Esophagus mucosa (tissue), 1 donor: ENCODE measurements around the gene NLRP1. TPM values are rescaled to one million over a fixed set of nuclear protein-coding genes. Genes with fewer than 3 reads are reported as not detected.

ENCODE experiments used
- ATAC-seq: fragments of 200-7000 bp; cut with Tn5 transposase; one replicate; pipeline ENCODE4 v1.9.1; 2020
- total RNA-seq: library from RNA; stranded (reverse); gene quantifications from one replicate; pipeline ENCODE4 v1.2.4, GENCODE V29; 2023
- donor health status: DM: yes; HTN: yes; CAD: no.

NLRP1 gene
- total RNA-seq, 1 donor from 2014 or later, result 11.2 TPM

DNA sequence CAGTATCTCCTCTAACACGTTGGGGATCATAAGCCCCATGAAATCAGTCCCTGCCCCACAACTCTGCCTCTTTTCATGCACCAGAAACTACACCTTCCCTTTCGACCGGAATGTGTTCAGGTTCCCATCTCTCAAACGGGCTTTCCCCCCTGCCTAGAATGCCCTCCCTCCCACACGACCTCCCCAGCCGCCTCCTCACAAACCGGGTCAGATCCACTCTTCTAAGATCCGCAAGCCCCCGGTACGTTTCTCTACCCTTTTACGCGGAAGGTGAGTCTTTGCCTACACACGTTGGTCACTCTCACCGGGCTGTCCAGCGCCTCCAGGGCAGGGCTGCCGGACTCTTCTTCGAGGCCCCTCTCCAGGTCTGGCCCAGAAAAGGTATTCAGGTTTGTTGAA is 116.2 kb downstream of the NLRP1 start:
- ATAC-seq, result peak; percentile 14

DNA sequence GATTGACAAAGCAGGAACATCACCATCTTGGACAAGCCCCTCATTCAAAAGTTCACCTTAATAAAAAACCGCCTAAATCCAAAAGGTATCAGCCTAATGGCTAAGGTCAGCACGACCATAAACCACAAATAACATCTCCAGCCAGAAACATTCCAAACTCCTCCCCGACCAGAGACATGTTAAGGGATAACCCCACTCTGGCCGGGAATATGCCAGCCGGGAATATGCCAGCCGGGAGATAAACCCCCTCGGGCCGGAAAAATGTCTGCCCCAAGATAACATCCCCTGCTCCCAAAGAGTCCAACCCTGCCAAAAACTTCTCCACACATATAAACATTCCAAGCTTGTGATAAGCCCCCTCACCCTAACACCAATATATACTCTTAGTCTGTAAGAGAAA is 116.9 kb downstream of the NLRP1 start:
- ATAC-seq, result no peak

DNA sequence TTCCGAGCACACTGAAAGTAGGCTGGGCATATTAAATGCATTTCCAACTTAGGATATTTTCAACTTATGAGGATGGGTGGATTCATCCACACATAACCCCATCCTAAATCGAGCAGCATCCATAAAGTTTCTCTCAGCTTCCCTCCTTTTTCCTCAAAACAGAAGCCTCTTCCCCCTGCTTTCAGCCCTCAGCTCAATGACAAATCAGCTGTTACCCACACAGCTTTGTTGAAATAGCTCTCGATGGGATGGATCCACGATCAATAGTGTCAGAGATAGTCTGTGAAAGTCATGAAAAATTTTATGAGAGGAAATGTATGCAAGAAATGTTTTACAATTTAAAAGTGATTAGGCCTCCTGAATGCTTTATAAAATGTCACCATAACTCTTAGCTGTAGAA is 118.0 kb downstream of the NLRP1 start:
- no peak for ATAC-seq

DNA sequence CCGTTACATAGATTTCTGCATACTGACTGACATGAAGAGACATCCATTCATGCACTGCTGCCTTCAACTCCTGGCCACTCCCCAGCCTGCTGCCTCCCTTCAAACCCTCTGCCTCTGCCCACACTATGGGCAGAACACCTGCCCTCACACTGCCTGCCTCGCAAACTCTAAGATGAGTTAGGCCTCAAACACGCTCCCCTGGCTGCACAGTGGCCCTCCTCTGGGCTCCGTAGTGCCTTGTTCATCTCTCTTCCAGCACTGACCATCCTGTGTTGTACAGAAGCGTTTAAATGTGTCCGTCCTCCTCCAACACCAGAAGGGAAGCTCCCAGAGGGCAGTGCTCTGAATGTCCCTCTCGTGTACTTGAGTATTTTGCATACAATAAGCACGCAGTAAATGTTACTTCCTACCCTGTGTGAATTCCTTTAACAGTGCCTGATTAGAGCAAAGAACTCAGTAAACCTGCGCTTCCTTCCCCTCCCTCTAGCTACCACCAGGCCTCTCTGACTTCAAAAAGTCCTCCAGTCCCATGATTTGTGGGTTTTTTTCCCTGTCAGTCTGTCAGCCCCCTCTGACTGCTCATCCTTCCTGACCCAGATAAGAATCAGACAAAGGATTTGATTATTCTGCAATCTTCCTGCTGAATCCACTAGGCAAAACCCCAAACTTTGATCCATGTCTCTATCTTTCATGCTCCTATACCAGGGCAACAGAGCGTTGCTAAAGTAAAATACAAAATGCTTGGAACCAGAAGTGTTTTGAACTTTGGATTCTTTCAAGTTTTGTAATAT is 119.4 kb downstream of the NLRP1 start:
- no peak for ATAC-seq

Other genes starting within 250 kb of the NLRP1 start
- 50.4 TPM for gene NUP88, start 164.8 kb downstream of the NLRP1 start, total RNA-seq
- gene RPAIN, start 164.3 kb downstream of the NLRP1 start, total RNA-seq, result 20.7 TPM
- 183 TPM for gene C1QBP, start 145.4 kb downstream of the NLRP1 start, total RNA-seq
- gene DHX33, start 115.5 kb downstream of the NLRP1 start, total RNA-seq, result 11.1 TPM
- 35.0 TPM for gene DERL2, start 98.3 kb downstream of the NLRP1 start, total RNA-seq
- gene MIS12, start 97.9 kb downstream of the NLRP1 start, total RNA-seq, result 8.1 TPM